Measurements from ENCODE around the gene DAW1.

Gene DAW1

GRCh38 chr2:227971619-227972230, 100.3 kb downstream of the DAW1 start:
- H3K4me3 ChIP-seq: no peak overlapping the region
- H3K9me3 ChIP-seq: no peaks in the 10 kb centered on the region
- H3K4me1 ChIP-seq: no peaks in the 10 kb centered on the region
- DNase-seq (ENCODE audit: low spot score in 2 of 2): no peak
- in situ Hi-C loops (cut with MboI; ENCODE audit: low sequenced_read_pairs): no loop called here
- no peaks in the 10 kb centered on the region for H3K36me3 ChIP-seq (replicated peaks)
- H3K27me3 ChIP-seq (ENCODE audit: low read depth): no peaks in the 10 kb centered on the region

DNA sequence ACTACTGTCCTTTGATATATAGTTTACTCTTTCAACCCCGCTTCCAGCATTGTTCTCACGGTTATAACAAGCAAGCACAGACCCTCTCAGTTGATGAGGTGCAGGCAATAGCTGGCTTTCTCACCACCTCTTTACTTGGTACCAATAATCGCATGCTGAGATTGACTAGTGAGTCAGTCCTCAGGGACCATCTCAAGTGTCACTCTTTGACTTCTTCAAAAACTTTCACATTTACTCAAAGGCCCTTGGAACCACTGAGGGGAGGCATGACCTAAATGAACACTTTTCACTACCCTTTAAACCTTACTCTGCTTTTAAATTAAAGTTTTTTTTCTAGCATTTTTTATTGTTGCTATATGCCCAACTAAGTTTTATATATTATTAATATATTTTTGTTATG, 101.8 kb downstream of the DAW1 start:
- in situ Hi-C loops (cut with MboI; ENCODE audit: low sequenced_read_pairs): no loop called here
- Histone ChIP-seq H3K4me1 (no peaks in the 10 kb centered on the region), H3K27me3 (ENCODE audit: low read depth) (no peaks in the 10 kb centered on the region), H3K36me3 (replicated peaks) (no peaks in the 10 kb centered on the region), H3K4me3 (no peak overlapping the region), H3K9me3 (no peaks in the 10 kb centered on the region)
- DNase-seq (ENCODE audit: low spot score in 2 of 2): no peak
